ENCODE results near the gene DIP2C.
"Not testable (repeated sequence)": the region's sequence is repeated elsewhere in the genome, so short reads cannot be mapped to it uniquely, and the experiment has no call there.

Gene DIP2C

GRCh38 chr10:672992-673391, 16.5 kb downstream of the DIP2C start:
- no peak for DNase-seq

GRCh38 chr10:672203-672602, 17.3 kb downstream of the DIP2C start:
- DNase-seq: no peak

GRCh38 chr10:670990-671389, 18.5 kb downstream of the DIP2C start:
- DNase-seq: no peak

GRCh38 chr10:670038-670437, 19.4 kb downstream of the DIP2C start:
- DNase-seq: no peak

GRCh38 chr10:668786-669485, 20.5 kb downstream of the DIP2C start:
- no peak for DNase-seq

GRCh38 chr10:667602-668143, 21.8 kb downstream of the DIP2C start:
- DNase-seq: no peak

- DNase-seq: no peak
These were observed 22.4 kb downstream of the DIP2C start for GRCh38 chr10:667096-667495.

GRCh38 chr10:666237-667012, 23.0 kb downstream of the DIP2C start:
- no peak for DNase-seq

GRCh38 chr10:665579-666091, 23.8 kb downstream of the DIP2C start:
- no peak for DNase-seq

- DNase-seq: no peak
These were observed 24.6 kb downstream of the DIP2C start for GRCh38 chr10:664893-665292.

GRCh38 chr10:664301-664700, 25.2 kb downstream of the DIP2C start:
- no peak for DNase-seq

GRCh38 chr10:663831-664251, 25.6 kb downstream of the DIP2C start:
- DNase-seq: no peak

GRCh38 chr10:663466-663751, 26.1 kb downstream of the DIP2C start:
- no peak for DNase-seq

GRCh38 chr10:662686-663465, 26.6 kb downstream of the DIP2C start:
- DNase-seq: no peak

- no peak for DNase-seq
These were observed 27.3 kb downstream of the DIP2C start for GRCh38 chr10:662223-662605.

GRCh38 chr10:661597-662222, 27.8 kb downstream of the DIP2C start:
- DNase-seq: no peak

GRCh38 chr10:660970-661596, 28.4 kb downstream of the DIP2C start:
- DNase-seq: no peak

GRCh38 chr10:660413-660969, 29.0 kb downstream of the DIP2C start:
- no peak for DNase-seq

- no peak for DNase-seq
These were observed 29.8 kb downstream of the DIP2C start for GRCh38 chr10:659688-660141.

- not testable (repeated sequence) for DNase-seq
These were observed 31.6 kb downstream of the DIP2C start for GRCh38 chr10:657816-658350.

GRCh38 chr10:656883-657282, 32.6 kb downstream of the DIP2C start:
- no peak for DNase-seq

- DNase-seq: no peak
These were observed 34.3 kb downstream of the DIP2C start for GRCh38 chr10:655184-655583.
